ENCODE results near the gene AP2A2.
"Not testable (repeated sequence)": the region's sequence is repeated elsewhere in the genome, so short reads cannot be mapped to it uniquely, and the experiment has no call there.

The AP2A2 gene

GRCh38 chr11:955154-956063 is 29.7 kb downstream of the AP2A2 start:
- DNase-seq = no peak

- DNase-seq = no peak
These were observed 31.7 kb downstream of the AP2A2 start for GRCh38 chr11:957212-957920.

GRCh38 chr11:958101-958500 is 32.4 kb downstream of the AP2A2 start:
- DNase-seq = no peak

GRCh38 chr11:959027-959426 is 33.4 kb downstream of the AP2A2 start:
- DNase-seq = no peak

GRCh38 chr11:959608-960007 is 33.9 kb downstream of the AP2A2 start:
- no peak for DNase-seq

- not testable (repeated sequence) for DNase-seq
These were observed 35.7 kb downstream of the AP2A2 start for GRCh38 chr11:961310-961920.

- no peak for DNase-seq
These were observed 36.3 kb downstream of the AP2A2 start for GRCh38 chr11:961921-962320.

- DNase-seq = no peak
These were observed 37.0 kb downstream of the AP2A2 start for GRCh38 chr11:962688-963087.

- no peak for DNase-seq
These were observed 38.2 kb downstream of the AP2A2 start for GRCh38 chr11:963852-964251.

- DNase-seq = no peak
These were observed 39.6 kb downstream of the AP2A2 start for GRCh38 chr11:965206-965775.

- no peak for DNase-seq
These were observed 42.5 kb downstream of the AP2A2 start for GRCh38 chr11:967995-968751.

- no peak for DNase-seq
These were observed 43.2 kb downstream of the AP2A2 start for GRCh38 chr11:968822-969221.

- no peak for DNase-seq
These were observed 44.1 kb downstream of the AP2A2 start for GRCh38 chr11:969651-970205.

GRCh38 chr11:970319-970871 is 44.7 kb downstream of the AP2A2 start:
- no peak for DNase-seq

- DNase-seq = no peak
These were observed 45.5 kb downstream of the AP2A2 start for GRCh38 chr11:971092-971690.

GRCh38 chr11:971731-972365 is 46.2 kb downstream of the AP2A2 start:
- no peak for DNase-seq

GRCh38 chr11:972523-973211 is 47.0 kb downstream of the AP2A2 start:
- DNase-seq = no peak

- no peak for DNase-seq
These were observed 47.6 kb downstream of the AP2A2 start for GRCh38 chr11:973237-973636.

- not testable (repeated sequence) for DNase-seq
These were observed 49.7 kb downstream of the AP2A2 start for GRCh38 chr11:975376-975775.

- no peak for DNase-seq
These were observed 50.2 kb downstream of the AP2A2 start for GRCh38 chr11:975827-976226.
